Measurements from ENCODE around the gene ADCY9.
"Not testable (repeated sequence)": the region's sequence is repeated elsewhere in the genome, so short reads cannot be mapped to it uniquely, and the experiment has no call there.

The ADCY9 gene

DNA sequence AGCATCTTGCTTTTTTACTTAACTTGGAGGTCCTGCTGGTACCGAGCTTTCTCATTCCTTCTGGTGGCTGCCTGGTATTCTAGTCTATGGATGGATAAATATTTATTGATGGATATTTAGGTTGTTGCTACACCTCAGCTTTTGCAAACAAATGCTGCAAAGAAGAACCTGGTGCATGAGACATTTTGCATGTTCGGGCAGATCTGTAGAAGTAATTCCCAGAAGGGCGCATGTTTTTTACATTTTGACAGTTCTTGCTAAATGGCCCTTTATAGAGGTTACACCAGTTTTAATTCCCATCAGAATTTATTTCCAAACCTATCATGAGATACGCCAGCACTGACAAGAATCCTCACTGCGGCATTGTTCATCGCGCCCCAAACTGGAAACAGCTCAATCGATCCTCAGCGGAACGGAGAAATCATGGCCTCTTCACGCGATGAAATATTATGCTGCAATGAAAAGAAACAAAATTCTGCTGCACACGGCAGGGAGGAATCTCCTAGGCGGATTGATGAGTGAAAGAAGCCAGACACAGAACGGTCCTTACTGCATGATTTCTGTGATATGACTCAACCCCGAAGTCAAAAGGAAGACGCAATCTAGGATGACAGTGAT is 167.8 kb downstream of the ADCY9 start:
- no peak for DNase-seq

DNA sequence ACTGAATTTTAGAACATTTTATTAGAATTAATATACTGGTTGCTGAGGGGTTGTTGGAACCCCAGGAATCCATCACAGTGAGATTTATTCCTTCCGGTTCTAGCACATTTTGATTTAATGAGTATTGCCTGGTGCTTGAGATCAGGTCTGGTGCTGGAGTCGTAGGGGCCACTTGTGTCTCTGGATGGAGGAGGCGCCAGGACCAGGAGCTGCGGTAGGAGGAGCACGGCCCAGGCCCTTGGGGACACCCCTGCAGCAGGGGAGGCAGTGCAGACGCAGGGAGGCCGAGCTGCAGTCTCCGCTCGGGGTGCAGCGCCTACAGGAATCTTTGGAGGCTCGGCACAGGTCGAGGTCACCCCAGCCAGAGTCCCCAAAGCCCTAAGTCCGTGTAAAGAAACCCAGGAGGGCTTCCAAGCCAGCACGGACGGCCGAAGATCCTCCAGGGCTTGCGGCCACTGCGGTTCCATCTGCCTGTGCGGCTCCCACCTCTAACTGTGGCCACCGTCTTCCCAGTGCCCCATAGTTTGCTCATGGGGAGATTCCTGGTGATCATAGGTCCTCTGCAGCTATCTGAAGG is 169.6 kb downstream of the ADCY9 start:
- DNase-seq, result no peak

DNA sequence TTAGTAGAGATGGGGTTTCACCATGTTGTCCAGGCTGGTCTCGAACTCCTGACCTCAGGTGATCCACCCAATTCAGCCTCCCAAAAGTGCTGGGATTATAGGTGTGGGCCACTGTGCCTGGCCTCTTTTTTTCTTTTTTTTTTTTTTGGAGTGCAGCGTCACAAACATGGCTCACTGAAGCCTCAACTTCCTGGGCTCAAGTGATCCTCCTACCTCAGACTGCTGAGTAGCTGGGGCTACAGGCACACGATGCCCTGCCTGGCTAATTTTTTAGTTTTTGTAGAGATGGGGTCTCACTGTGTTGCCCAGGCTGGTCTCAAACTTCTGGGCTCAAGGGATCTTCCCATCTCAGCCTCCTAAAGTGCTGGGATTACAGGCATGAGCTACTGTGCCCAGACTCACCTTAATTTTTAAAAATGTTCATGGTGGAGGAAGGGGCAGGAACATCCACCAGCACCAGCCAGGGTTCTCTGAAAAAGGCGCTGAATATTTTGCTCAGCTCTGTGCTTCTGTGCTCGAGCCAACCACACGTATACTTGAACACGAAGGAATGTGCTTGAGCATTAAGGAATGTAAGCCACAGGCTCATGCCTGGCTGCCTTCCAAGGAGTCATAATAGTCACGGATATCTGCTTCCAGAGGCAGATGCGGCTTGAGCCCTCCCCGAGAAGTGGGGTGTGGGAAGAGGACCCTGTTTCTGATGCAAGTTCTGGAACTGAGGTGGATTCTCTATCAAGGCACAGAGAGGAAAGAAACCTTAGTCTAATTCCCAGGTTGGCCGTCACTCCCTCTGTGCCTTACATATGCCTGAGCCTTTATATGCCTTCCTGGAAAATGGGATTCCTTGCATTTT is 170.3 kb downstream of the ADCY9 start:
- no peak for DNase-seq

- not testable (repeated sequence) for DNase-seq
Measured at GRCh38 chr16:3944457-3944856, 171.8 kb downstream of the ADCY9 start.

DNA sequence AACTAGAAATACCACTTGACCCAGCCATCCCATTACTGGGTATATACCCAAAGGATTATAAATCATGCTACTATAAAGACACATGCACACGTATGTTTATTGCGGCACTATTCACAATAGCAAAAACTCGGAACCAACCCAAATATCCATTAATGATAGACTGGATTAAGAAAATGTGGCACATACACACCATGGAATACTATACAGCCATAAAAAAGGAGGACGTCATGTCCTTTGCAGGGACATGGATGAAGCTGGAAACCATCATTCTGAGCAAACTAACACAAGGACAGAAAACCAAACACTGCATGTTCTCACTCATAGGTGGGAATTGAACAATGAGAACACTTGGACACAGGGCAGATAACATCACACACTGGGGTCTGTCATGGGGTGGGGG is 174.1 kb downstream of the ADCY9 start:
- not testable (repeated sequence) for DNase-seq

DNA sequence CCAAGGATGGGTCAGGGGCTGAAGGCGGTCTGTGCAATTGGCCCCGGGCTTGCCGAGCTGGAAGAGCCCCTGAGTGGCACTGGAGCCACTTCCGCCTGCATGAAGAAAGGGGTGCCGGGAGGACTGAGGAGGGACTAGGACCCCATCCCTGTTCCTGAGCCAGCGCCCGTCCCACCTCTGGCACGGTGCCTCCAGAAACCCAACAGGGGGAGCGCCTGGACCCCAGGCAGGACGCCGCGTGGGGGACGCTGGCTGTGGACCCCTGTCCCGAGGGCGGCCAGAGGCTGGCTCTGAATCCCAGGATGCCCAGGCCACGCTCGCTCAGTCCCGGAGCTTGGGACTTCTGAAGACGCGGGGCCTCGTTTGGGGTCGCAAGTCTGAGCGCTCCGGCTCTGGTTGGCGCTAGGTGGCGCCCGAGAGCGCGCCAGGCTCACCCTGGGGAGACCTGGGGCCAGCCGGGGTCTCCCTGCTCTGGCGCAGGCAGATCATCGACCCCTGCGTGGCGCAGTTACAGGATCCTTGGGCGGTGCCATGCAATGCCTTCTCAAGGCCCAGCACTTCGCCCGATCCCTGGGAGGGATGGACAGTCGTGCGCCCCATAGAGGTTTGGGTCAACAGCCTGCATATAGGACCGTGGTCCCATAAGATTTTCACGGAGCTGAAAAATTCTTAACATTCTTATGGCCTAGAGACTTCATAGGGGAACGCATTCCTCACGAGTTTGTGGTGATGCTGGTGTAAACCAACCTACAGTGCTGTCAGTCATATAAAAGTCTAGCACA is 177.2 kb downstream of the ADCY9 start:
- peak; percentile 40 for DNase-seq

DNA sequence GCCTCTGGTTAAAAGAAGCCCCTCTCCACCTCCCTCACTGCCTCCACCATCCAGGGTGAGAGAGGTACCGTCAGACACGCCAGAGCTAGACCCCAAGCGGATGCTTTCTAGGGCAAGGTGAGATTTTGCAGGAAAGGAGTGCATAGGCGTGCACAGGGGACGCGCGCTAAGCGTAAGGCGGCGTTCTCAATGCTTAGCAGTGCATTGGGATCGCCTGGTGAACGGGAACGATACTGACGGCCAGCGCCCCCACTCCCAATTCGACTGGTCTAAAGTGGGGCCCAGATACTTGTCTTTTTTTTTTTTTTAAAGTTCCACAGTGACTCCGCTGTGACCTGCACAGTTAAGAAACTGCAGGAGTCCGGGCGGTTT is 177.8 kb downstream of the ADCY9 start:
- no peak for DNase-seq

DNA sequence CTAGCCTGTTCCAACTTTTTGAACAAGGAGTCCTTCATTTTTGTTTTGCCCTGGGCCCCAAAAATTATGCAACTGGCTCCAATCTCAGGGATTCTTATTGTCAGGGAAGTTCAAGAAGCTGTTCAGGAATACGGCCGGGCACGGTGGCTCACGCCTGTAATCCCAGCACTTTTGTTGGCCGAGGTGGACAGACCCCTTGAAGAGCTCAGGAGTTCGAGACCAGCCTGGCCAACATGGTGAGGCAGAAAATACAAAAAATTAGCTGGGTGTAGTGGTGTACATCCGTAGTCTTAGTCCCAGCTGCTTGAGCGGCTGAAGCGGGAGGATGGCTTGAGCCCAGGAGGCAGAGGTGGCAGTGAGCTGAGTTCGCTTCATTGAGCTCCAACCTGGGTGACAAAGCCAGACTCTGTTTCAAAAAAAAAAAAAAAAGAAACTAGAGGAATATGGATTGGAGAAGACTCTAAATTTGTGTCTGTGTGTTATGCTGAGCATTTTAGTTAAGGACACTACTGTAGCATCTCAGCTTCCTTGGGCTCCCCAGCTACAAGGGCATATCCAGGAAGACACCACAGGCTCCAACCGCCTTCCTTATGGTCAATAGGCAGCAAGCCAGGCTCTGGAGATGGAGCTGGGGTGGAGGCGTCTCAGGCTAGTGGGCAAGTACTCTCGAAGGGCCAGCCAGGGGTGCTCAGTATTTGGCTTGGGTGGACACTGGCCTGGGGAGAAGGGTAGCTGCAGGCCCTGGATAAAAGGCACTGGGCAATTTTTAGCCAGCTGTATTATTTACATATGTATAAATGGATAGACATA is 179.0 kb downstream of the ADCY9 start:
- no peak for DNase-seq

DNA sequence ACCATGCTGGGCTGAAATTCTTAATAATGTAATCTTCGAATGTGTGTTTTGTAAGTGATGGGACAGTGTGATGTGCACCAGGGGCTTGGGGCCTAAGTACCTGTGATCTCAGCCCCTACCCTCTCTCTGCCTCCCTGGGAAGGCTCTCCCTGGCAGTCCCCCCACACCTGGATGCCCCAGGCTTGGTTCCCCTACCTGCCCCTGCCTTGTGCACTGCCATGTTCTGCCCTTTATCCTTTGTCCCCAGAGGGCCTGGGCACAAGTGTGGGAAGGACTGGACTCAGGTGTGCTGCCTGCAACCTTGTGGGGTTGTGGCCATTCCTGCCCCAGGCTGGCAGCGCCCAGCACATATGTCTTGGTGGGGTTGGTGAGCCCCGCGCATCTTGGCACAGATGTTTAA is 180.3 kb downstream of the ADCY9 start:
- no peak for DNase-seq

DNA sequence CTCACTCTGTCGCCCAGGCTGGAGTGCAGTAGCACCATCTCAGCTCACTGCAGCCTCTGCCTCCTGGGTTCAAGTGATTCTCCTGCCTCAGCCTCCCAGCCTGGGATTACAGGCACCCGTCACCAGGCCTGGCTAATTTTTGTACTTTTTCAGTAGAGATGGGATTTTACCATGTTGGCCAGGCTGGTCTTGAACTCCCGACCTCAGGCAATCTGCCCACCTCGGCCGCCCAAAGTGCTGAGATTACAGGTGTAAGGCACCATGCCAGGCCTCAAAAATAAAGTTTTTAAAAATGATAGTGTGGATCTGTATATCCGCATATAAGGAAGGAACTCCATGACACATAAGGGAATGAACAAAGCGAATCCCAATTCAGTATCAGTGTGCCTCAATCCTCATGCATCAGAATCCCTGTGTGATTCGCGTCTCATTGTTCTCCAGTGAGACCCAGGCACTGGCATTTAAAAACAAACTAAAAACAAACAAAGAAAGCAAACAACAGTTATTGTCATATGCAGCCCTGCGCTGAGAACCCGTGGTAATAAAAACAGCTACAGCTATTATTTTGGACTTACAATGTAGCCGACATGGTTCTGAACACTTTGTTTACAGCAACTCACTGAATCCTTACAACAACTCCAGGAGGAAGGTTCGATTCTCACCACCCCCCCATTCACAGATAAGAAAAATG is 181.6 kb downstream of the ADCY9 start:
- DNase-seq, result no peak

DNA sequence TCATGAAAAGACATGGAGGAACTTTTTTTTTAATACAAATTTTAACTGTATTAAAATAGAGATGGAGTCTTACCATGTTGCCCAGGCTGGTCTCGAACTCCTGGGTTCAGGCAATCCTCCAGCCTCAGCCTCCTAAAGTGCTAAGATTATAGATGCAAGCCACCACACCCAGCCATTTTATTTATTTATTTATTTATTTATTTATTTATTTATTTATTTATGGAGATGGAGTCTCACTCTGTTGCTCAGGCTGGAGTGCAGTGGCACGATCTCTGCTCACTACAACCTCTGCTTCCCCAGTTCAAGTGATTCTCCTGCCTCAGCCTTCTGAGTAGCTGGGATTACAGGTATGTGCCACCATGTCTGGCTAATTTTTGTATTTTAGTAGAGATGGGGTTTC is 189.1 kb downstream of the ADCY9 start:
- DNase-seq, result not testable (repeated sequence)

GRCh38 chr16:3924763-3925162 is 191.5 kb downstream of the ADCY9 start:
- no peak for DNase-seq

DNA sequence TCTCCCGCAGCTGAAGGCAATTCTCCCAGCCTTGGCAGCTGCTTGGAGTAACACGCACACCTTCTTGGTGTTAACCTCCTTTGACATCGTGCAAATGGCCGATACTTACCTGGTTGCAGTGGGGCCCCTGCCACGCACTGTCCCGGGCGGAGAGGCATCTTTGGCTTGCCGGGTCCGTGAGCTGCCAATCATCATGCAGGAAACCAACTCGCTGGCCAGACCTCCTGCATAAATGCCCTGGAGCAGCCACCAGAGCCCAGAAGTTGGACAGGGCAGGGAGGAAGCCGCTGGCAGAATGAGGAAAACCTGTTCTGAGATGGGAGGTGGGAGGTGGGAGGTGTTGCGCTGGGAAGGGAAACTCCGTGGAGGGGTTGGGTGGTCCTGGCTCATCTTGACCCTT is 194.0 kb downstream of the ADCY9 start:
- no peak for DNase-seq

- no peak for DNase-seq
Measured at GRCh38 chr16:3920206-3920605, 196.0 kb downstream of the ADCY9 start.

DNA sequence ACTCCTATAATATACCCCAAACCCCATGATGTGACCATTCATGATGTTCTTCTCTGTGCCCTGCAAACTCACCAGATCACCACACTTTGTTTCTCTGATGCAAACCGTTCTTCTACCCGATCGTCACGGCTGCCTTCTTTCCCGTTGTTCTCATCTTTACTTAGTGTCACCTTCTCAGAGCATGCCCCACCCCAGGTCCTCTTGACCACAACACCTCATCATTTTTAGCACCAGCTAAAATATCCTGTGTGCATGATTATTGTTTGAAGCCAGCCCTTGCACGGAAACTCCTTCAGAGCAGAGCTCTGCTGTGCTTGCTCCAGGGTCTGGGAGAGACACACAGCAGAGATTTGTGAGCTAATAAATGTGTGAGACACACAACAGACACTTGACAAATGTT is 196.8 kb downstream of the ADCY9 start:
- no peak for DNase-seq

- no peak for DNase-seq
Measured at GRCh38 chr16:3915426-3916260, 200.6 kb downstream of the ADCY9 start.

- DNase-seq, result no peak
Measured at GRCh38 chr16:3912897-3913296, 203.3 kb downstream of the ADCY9 start.

Data from OCI-M1 (cell line).